ENCODE results near the gene CERS1. TPM values are rescaled to one million over a fixed set of nuclear protein-coding genes. Genes with fewer than 3 reads are reported as not detected.

Gene CERS1
- total RNA-seq, 6 experiments from 2014 or later: not detected

DNA sequence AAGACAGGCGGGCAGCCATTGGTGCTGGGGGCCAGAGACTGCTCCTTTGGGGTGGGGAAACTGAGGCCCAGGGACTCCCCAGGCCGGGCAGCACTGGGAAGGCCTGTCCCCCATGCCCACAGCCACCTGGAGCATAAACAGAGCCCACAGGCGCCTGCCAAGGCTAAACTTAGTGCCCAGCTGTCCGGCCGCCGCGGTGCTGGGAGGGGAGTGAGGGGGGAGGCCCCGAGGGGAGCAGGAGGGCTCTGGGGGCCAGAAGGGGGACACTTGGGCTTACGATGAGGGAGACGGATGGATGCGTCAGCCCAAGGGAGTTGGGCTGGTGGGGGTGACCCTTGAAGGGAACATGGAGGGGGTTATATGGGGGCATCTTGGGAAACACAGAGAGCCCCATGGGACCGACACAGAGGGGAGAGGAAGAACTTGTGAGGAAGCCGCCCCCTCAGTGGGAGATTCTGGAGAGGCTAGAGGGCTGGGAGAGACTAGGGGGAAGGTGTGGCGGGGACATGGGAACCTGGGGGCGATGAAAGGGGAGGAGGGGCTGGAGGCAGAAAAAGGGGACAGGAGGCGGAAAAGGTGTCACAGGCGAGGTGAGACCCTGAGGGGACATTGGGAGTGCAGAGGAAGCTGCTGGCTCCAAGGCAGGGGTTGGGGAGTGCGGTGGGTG lies 2.2 kb downstream of the CERS1 start:
- no peak for TF ChIP-seq POLR2A (IDR thresholded peaks at IDR 0.05)
- no peak for TF ChIP-seq CTCF (IDR thresholded peaks at IDR 0.05)
- H3K9me3 ChIP-seq: no peaks in the 10 kb centered on the region
- H3K36me3 ChIP-seq: no peaks in the 10 kb centered on the region
- no peak for ATAC-seq
- H3K4me3 ChIP-seq: no peak overlapping the region
- H3K4me1 ChIP-seq: no peaks in the 10 kb centered on the region
- intact Hi-C loops (cut with DNase I): no loop called here
- H3K27me3 ChIP-seq: peaks cover 0 to 4% of the 10 kb centered on the region in 2 donors
- no peak for DNase-seq
- H3K27ac ChIP-seq: no peak overlapping the region
- WGBS (ENCODE audit: insufficient coverage, low coverage, low lambda C conversion rate, missing lambda C conversion rate): 47% methylated on average over 13 of the region's 18 CpGs

DNA sequence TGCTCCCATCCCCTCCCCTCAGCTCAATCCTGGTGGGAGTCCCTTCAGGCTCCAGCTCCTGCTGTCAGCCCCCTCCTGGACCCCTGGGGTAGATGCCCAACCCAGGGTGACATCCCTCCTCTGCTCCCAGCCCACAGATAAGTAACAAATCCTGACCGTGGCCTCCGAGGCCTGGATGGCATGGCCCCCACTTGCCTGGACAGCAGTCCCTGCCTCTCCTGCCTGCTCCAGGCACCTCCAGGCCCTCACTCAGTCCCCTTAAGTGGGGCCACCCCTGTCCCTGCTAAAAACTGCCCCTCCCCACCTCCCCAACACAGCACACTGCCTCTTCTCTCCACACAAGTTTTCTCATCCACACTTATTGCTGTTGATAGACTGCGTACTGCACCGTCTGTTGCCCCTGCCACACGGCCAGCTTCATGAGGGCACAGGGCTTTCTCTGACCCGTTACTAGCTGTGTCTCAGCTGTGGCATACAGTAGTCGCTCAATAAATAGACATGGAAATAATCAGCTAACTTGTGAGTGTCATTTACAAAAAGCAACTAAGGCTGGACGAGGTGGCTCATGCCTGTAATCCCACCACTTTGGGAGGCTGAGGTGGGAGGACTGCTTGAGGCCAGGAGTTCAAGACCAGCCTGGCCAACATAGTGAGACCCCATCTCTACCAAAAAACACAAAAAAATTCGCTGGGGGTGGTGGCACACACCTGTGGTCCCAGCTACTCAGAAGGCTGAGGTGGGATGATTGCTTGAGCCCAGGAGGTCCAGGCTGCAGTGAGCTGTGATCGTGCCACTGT lies 5.8 kb downstream of the CERS1 start:
- intact Hi-C loops (cut with DNase I): no loop called here
- Histone ChIP-seq H3K4me3 (no peak overlapping the region), H3K9me3 (no peaks in the 10 kb centered on the region), H3K27ac (no peak overlapping the region), H3K36me3 (no peaks in the 10 kb centered on the region), H3K27me3 (peaks cover 0 to 4% of the 10 kb centered on the region in 2 donors), H3K4me1 (no peaks in the 10 kb centered on the region)
- WGBS (ENCODE audit: insufficient coverage, low coverage, low lambda C conversion rate, missing lambda C conversion rate): 58% methylated on average over 9 of the region's 10 CpGs
- no peak for ATAC-seq
- TF ChIP-seq CTCF (IDR thresholded peaks at IDR 0.05) (no peak), POLR2A (IDR thresholded peaks at IDR 0.05) (no peak)
- DNase-seq: no peak

GRCh38 chr19:18886972-18887371 lies 9.0 kb downstream of the CERS1 start:
- intact Hi-C loops (cut with DNase I): no loop called here
- Histone ChIP-seq H3K9me3 (no peaks in the 10 kb centered on the region), H3K27ac (no peak overlapping the region), H3K27me3 (no peaks in the 10 kb centered on the region), H3K4me1 (no peaks in the 10 kb centered on the region), H3K4me3 (no peak overlapping the region), H3K36me3 (no peaks in the 10 kb centered on the region)
- WGBS (ENCODE audit: insufficient coverage, low coverage, low lambda C conversion rate, missing lambda C conversion rate): 75% methylated on average over 4 of the region's 4 CpGs
- TF ChIP-seq CTCF (IDR thresholded peaks at IDR 0.05) (no peak), POLR2A (IDR thresholded peaks at IDR 0.05) (no peak)
- no peak for DNase-seq
- no peak for ATAC-seq

DNA sequence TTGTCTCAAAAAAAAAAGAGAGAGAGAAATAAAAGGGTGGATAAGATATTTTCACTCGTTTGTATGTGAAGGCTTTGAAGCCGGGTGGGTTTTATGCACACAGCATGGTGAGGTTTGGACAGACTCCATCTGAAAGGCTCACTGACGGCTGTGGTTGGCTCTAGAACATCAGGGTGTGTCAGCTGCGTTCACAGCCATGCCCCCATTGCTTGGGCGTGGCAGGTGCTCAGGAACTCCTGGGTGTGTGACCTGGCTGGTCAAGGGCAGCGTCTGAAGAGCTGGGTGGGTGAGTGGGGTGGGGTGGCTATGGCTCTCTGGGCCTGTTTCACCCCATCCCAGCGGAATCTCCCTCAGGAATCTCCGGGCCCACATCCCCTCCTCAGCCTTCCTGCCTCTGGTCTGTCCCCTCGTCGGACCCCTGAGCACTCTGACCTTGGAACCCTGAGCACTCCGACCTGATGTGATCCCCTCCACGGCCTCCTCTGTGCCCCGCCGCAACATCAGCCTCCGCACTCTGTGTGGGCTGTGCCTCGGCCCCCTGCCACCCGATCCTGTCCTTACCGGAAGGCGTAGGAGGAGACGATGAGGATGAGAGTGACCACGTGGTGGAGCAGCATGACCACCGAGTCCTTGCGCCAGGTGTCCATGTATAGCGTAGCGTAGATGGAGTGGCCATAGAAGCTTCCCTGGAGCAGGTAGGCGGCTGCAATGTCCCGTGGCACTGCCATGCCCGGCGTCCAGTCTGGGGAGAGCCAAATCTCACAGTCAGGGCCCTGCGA lies 12.2 kb downstream of the CERS1 start:
- TF ChIP-seq CTCF (IDR thresholded peaks at IDR 0.05) (no peak), POLR2A (IDR thresholded peaks at IDR 0.05) (no peak)
- ATAC-seq (no peak), DNase-seq (no peak)
- 62% methylated on average over 11 of the region's 30 CpGs for WGBS (ENCODE audit: insufficient coverage, low coverage, low lambda C conversion rate, missing lambda C conversion rate)
- H3K27me3 ChIP-seq: no peaks in the 10 kb centered on the region
- no peaks in the 10 kb centered on the region for H3K36me3 ChIP-seq
- no peaks in the 10 kb centered on the region for H3K9me3 ChIP-seq
- H3K27ac ChIP-seq: no peak overlapping the region
- intact Hi-C loops (cut with DNase I): no loop called here
- H3K4me3 ChIP-seq: no peak overlapping the region
- no peaks in the 10 kb centered on the region for H3K4me1 ChIP-seq

All from right lobe of liver (tissue), 6 donors.